HG03045 (cell line): Measurements from ENCODE around the gene ZNF195.
"Not testable (repeated sequence)": the region's sequence is repeated elsewhere in the genome, so short reads cannot be mapped to it uniquely, and the experiment has no call there.

Experiments used
- ATAC-seq: cut with Tn5 transposase; IDR thresholded peaks from one replicate; pipeline ENCODE4 v1.9.1; 2021; ENCODE audit warnings: mild to moderate bottlenecking, moderate library complexity; ENCODE audit not compliant: unreplicated experiment

The ZNF195 gene

GRCh38 chr11:3378426-3379423 is at the start of gene ZNF195:
ZNF195 (minus strand) TSS chr11:3379146; CDS start chr11:3379040, 106 bp downstream.
- peak; percentile 100 for ATAC-seq

GRCh38 chr11:3428076-3428475 is 49.1 kb upstream of the ZNF195 start:
- ATAC-seq: not testable (repeated sequence)

- ATAC-seq: not testable (repeated sequence)
Measured at GRCh38 chr11:3426541-3426940, 47.6 kb upstream of the ZNF195 start.

GRCh38 chr11:3423928-3424327 is 45.0 kb upstream of the ZNF195 start:
- ATAC-seq: not testable (repeated sequence)

GRCh38 chr11:3423138-3423731 is 44.3 kb upstream of the ZNF195 start:
- ATAC-seq: not testable (repeated sequence)

- peak; percentile 96 for ATAC-seq
Measured at GRCh38 chr11:3422380-3423137, 43.6 kb upstream of the ZNF195 start.

GRCh38 chr11:3421608-3422379 is 42.8 kb upstream of the ZNF195 start:
- ATAC-seq: not testable (repeated sequence)

- ATAC-seq: not testable (repeated sequence)
Measured at GRCh38 chr11:3420281-3421042, 41.5 kb upstream of the ZNF195 start.

- ATAC-seq: not testable (repeated sequence)
Measured at GRCh38 chr11:3419496-3419895, 40.5 kb upstream of the ZNF195 start.

GRCh38 chr11:3417047-3417446 is 38.1 kb upstream of the ZNF195 start:
- not testable (repeated sequence) for ATAC-seq

- not testable (repeated sequence) for ATAC-seq
Measured at GRCh38 chr11:3415301-3415700, 36.4 kb upstream of the ZNF195 start.

GRCh38 chr11:3413666-3414065 is 34.7 kb upstream of the ZNF195 start:
- not testable (repeated sequence) for ATAC-seq

- no peak for ATAC-seq
Measured at GRCh38 chr11:3412837-3413236, 33.9 kb upstream of the ZNF195 start.

GRCh38 chr11:3408722-3409121 is 29.8 kb upstream of the ZNF195 start:
- not testable (repeated sequence) for ATAC-seq

- not testable (repeated sequence) for ATAC-seq
Measured at GRCh38 chr11:3408058-3408605, 29.2 kb upstream of the ZNF195 start.

GRCh38 chr11:3406937-3407336 is 28.0 kb upstream of the ZNF195 start:
- ATAC-seq: not testable (repeated sequence)

- not testable (repeated sequence) for ATAC-seq
Measured at GRCh38 chr11:3406223-3406875, 27.4 kb upstream of the ZNF195 start.

- ATAC-seq: not testable (repeated sequence)
Measured at GRCh38 chr11:3404076-3404925, 25.4 kb upstream of the ZNF195 start.
